ENCODE data around the gene SYCE3.

Gene SYCE3

DNA sequence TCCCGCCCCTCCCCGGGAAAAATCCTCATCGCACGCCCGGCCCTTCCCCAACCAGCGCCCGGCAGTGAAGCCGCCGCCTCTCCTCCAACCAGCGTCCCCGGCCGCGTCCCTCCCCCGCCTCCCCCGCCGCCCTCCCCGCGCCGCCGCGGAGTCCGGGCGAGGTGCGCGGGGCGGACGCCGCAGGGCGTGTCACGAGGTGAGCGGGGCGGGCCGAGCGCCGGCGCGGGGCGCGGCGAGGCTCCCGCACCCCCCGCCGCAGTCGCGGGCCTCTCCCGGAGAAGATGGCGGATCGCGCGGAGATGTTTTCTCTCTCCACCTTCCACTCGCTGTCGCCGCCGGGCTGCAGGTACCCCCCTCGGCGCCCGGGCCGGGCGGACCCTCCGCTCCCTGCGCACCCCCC lies 37.8 kb upstream of the SYCE3 start, which contains the start of gene MAPK8IP2:
MAPK8IP2 (plus strand) TSS at position 256 of the 400 bp plus-strand sequence; CDS start at position 282, 26 bp downstream.
- no peak for DNase-seq (ENCODE audit: low read depth in 2 of 2)

GRCh38 chr22:50599816-50600455 lies 37.2 kb upstream of the SYCE3 start:
- peak in 1 of 2 donors; percentile 39 for DNase-seq (ENCODE audit: low read depth in 2 of 2)

DNA sequence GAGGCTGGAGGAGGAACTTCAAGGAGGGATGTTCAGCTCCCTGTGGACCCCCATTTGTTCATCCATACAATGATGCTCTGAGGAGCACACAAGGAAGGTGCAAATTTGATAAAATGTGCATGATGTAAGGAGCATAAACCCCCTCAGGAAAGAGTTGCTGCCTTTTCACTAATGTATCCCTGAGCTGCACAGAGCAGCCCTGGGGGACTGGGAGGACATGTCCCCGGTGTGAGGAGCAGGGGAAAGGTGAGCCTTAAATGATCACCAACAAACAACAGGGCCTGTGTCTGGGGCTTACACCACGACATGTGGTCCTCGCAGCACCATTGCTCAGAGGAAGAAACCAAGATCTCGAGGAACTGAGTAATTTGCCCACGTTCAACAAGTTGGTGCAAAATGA lies 34.4 kb upstream of the SYCE3 start:
- no peak for DNase-seq (ENCODE audit: low read depth in 2 of 2)

GRCh38 chr22:50595189-50595588 lies 32.5 kb upstream of the SYCE3 start:
- no peak for DNase-seq (ENCODE audit: low read depth in 2 of 2)

DNA sequence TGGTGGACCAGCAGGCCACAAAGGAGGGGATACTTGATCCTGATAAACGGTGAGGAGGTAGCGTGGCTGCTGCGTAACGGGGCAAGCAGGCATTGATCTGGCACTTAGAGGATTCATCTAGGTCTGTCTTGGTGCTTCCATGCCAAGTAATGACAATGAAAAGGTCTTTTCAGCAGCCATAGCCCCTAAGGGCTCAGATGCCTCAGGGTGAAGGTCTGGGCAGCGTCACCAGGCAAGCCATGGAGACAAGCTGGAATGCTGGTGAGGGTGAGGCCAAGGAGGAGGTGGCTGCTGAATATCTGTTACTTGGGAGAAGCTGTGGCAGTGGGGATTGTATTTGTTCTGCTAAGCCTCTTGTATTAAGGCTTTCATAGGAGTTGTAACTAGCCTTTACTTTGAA lies 24.7 kb upstream of the SYCE3 start:
- DNase-seq (ENCODE audit: low read depth in 2 of 2) = no peak

GRCh38 chr22:50586416-50586815 lies 23.7 kb upstream of the SYCE3 start:
- no peak for DNase-seq (ENCODE audit: low read depth in 2 of 2)

GRCh38 chr22:50585781-50586180 lies 23.1 kb upstream of the SYCE3 start:
- DNase-seq (ENCODE audit: low read depth in 2 of 2) = no peak

DNA sequence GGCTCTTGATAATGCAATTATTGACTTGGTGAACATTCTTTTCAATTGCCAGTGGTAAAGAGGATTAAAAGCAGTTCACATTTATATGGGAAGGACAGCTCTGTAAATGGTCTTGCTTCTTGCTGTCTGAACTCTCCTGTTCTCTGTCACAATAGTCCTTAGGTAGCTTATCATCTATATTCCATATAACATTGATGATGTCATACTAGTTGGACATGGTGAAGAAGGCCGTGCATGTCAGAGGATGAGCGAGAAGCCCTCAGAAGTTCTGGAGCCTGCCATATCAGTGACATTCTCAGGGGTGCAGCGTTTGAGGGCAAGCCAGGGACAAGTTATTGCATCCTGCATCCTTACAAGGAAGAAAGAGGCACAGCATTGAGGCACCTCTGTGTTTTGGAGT lies 22.5 kb upstream of the SYCE3 start:
- no peak for DNase-seq (ENCODE audit: low read depth in 2 of 2)

DNA sequence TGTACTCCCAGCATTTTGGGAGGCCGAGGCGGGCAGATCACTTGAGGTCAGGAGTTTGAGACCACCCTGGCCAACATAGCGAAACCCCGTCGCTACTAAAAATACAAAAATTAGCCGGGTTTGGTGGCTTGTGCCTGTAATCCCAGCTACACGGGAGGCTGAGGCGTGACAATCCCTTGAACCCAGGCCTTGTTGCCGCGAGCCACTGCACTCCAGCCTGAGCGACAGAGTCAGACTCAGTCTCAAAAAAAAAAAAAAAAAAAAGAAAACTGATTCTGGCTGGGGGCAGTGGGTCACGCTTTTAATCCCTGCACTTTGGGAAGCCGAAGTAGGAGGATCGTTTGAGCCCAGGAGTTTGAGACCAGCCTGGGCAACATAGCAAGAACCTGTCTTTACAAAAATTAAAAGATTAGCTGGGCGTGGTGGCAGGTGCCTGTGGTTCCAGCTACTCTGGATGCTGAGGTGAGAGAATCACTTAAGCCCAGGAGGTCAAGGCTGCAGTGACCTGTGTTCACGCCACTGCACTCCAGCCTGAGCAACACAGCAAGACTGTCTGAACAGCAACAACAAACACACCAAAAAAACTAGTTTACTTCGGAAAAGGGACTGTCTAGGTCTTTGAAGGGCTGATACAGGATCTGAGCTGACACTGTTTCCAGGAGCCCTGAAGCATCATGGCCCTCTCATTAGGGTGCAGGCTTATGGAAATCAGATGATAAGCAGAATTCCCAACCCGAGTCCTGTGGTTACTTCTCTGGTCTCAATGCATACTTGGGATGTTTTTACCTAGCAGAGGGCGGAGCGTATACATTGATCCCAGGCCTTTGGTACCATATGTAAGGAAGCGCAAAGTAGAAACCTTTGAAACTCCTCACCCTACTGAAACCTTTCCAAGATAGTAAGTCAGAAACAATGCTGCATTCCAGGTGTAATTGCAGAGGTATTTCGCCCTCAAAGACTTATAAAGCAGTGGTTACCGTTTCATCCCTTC lies 21.7 kb upstream of the SYCE3 start:
- DNase-seq (ENCODE audit: low read depth in 2 of 2) = no peak

GRCh38 chr22:50583294-50583861 lies 20.7 kb upstream of the SYCE3 start:
- no peak for DNase-seq (ENCODE audit: low read depth in 2 of 2)

DNA sequence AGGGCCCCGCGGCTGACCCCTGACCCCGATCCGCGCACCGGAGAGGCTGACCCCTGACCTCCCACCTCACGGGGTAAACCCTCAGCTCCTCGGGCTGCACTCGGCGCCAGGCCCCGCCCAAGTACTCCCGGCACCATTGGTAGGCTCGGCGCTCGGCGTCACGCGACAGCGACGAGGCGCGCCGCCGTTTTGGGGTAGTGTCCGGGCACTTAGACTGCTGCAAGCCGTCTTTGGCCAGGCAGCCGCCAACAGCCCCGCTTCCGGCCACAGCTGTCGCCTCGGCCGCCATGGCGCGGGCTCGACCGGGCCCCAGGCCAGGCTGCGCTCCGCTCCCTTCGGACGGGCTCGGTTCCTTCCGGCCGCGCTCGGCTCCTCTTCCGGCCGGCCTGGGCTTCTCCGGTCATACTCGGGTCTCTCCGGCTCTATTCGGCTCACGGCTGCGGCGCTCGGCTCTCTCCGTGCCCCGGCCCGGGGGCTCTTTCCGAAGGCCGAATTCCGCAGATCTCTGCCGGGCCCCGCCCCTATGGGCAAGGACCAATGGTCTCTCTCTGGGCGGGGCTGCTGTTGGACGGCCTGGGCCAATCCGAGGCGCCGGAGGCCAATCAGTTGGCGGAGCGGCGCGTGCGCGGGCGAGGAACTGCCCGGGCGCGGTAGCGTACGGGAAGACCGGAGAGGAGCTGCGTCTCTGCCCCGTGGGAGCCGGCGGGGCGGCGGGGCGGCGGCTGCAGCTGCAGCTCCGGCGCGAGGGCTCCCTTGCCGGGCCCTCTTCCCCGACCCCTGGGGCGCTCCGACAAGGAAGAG lies 20.0 kb upstream of the SYCE3 start, which contains the start of gene CHKB:
CHKB (minus strand) TSS at position 357 of the 801 bp plus-strand sequence; CDS start at position 289, 68 bp downstream.
- DNase-seq (ENCODE audit: low read depth in 2 of 2) = peak; percentile 98

- peak in 1 of 2 donors; percentile 25 for DNase-seq (ENCODE audit: low read depth in 2 of 2)
Observed at GRCh38 chr22:50581950-50582492, 19.3 kb upstream of the SYCE3 start.

DNA sequence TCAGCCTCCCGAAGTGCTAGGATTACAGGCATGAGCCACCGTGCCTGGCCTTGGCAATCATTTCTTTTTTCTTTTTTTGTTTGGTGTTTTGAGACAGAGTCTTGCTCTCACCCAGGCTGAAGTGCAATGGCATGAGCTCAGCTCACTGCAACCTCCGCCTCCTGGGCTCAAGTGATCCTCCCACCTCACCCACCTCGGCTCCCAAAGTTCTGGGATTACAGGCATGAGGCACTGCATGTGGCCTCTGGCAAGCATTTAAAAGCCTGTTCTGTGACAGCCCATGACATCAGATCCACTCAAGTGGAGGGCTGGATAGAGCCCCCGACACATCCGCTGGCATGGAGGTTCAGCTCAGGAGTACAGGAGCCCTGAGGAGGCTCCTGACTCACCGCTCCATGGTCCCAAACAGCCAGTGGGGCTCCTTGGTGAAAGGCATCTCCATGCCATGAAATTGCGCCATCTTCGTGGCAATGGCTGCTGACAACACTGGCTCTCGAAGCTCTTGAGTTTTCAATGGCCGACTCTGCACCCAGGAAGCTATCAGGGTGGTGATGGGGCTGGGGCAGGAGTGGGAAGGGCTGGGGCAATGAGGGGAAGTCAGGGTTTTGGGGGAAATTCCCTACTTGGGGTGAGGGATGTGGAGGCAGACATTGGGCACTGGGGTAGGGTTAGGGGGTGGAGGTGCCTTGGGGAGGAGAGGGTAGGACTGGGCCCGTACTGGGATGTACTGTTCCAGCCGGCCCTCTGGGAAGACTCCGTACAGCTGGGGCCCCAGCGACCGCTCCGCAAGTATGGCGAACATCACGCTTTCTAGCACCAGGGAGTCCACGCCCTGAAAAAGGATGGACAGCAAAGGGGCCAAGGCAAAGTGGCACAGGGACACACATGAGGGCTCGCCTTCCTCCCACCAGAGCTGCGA lies 18.6 kb upstream of the SYCE3 start:
- no peak for DNase-seq (ENCODE audit: low read depth in 2 of 2)

DNA sequence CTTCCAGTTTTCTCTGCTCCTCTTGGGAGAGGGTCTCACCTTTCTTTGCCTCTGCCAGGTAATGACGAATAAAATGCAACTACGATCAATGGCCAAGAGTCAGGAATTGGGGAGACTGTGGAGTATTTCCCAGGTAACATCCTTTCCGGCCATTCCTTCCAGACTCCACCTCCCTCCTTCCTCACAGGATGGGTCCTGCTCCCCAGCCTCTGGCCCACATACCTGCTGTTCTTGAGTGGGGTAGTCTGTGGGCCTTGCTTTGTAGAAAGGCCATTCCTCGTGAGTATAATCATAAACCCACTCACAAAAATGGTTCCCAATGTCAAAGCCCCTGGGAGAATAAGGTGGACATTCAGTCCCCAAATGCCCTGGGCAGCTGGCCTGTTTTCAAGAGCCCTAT lies 17.0 kb upstream of the SYCE3 start:
- DNase-seq (ENCODE audit: low read depth in 2 of 2) = no peak

- DNase-seq (ENCODE audit: low read depth in 2 of 2) = no peak
Observed at GRCh38 chr22:50578776-50579310, 16.1 kb upstream of the SYCE3 start.

GRCh38 chr22:50577987-50578775 lies 15.5 kb upstream of the SYCE3 start, which contains the start of gene CPT1B:
TSS of gene CPT1B (minus strand) at chr22:50578427. CDS start at chr22:50577915, 512 bp downstream.
- DNase-seq (ENCODE audit: low read depth in 2 of 2) = no peak

DNA sequence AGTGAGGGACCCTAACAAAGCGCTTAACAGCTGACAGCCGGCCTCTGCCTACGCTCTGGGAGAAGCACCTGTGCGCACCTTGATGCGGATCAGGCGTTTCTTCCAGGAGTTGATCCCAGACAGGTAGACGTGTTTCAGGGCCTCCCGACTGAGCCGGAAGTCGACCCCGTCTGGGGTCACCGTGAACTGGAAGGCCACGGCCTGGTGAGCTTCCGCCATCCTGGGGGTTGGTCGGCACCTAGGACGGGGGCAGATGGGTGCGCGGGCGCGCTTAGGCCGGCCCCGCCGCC lies 14.9 kb upstream of the SYCE3 start:
- DNase-seq (ENCODE audit: low read depth in 2 of 2) = no peak

DNA sequence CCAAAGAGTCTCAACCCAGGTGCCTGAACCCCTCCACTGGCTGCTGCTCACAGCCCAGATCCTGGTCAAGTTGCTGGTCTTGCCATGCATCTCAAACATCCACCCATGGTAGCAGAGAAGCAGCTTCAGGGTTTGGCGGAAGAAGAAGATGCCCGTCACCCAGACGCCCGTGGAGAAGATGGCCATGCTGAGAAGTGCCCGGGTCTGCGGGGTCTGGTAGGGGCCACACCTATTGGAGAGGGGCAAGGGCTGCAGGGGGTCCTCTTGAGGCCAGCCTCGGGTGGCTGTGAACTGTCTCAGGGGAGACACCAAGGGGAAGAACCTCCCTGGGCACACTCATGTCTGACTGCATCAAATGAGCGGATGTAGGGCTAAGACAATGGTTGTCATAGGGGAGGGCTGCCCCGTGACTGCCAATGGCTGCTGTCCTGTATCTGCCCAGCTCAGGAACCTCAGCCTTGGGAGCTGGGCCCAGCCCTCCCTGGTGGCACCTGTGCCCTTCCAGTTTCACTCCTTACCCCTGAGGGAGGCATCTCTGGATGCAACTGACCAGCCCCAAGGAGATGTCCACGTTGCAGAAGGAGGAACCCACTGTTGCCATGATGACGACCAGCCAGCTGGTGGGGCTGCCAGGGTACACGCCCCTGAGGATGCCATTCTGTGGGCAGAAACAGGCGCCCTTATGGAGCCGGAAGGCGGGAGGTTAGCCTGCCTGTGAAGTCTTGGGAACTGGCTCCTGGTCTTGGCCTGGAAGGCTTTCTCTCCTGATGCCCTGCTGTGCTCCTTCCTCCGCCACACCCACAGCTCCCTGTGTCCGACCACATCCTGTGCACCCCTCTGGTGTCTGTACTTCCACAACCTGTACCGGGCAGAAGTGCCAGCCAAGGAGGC lies 14.3 kb upstream of the SYCE3 start:
- no peak for DNase-seq (ENCODE audit: low read depth in 2 of 2)

Measured in stimulated activated CD4-positive, alpha-beta T cell treated with anti-CD3 and anti-CD28 coated beads, Interleukin-15, amount 100 ng/mL, for 48 hours (primary cell).